Posterior vena cava (tissue), 2 donors: ENCODE data around the gene PPP2R5D. TPM values are rescaled to one million over a fixed set of nuclear protein-coding genes. Genes with fewer than 3 reads are reported as not detected.
A peak's percentile ranks its signal among the peaks of the same experiment; 100 is the strongest.
"Not testable (repeated sequence)": the region's sequence is repeated elsewhere in the genome, so short reads cannot be mapped to it uniquely, and the experiment has no call there.

Source experiments
- DNase-seq: peaks from one replicate; pipeline ENCODE4 v3.0.0-alpha.2; 2020; ENCODE audit warnings: low spot score
- intact Hi-C, 2 donors: fragments of 100-400 bp; cut with DNase I; formaldehyde crosslinking; loops; one replicate each; pipeline versions ENCODE4 v1.14.1 to v1.14.2; 2022 to 2023
- total RNA-seq, 2 donors: library from RNA; stranded (reverse); fragmentation: NEBNext Ultra II Directional; extraction: Animal tissue kit (Norgen Biotek cat#: 25700); gene quantifications; one replicate each; pipeline ENCODE4 v1.2.1, GENCODE V29; 2021
- donor health status: DM: yes; HTN: yes; CAD: no.
- donor health status: DM: yes; HTN: yes; CAD: no.

PPP2R5D gene
- total RNA-seq, 2 donors from 2014 or later, result 26.0 to 33.5 TPM

- DNase-seq, result no peak
- intact Hi-C loops, result no loop called here
These were observed 630 bp downstream of the PPP2R5D start for GRCh38 chr6:42984924-42985475.

- DNase-seq, result no peak
- intact Hi-C loops, result no loop called here
These were observed 3.4 kb downstream of the PPP2R5D start for GRCh38 chr6:42987533-42988451.

GRCh38 chr6:42988486-42989020, 4.2 kb downstream of the PPP2R5D start:
- intact Hi-C loops, result no loop called here
- no peak for DNase-seq

- intact Hi-C loops, result no loop called here
- no peak for DNase-seq
These were observed 5.6 kb downstream of the PPP2R5D start for GRCh38 chr6:42989923-42990322.

GRCh38 chr6:42993445-42993844, 9.1 kb downstream of the PPP2R5D start:
- intact Hi-C loops, result no loop called here
- no peak for DNase-seq

- no peak for DNase-seq
- intact Hi-C loops, result no loop called here
These were observed 12.1 kb downstream of the PPP2R5D start for GRCh38 chr6:42996513-42996912.

- DNase-seq, intact Hi-C loops: not testable (repeated sequence)
These were observed 13.8 kb downstream of the PPP2R5D start for GRCh38 chr6:42998205-42998604.

- DNase-seq, result no peak
- intact Hi-C loops, result loop anchor here in 1 of 2 donors (10.0 kb wide), 1 partner anchor 123 kb away; no protein-coding TSS in a partner anchor
These were observed 17.5 kb downstream of the PPP2R5D start for GRCh38 chr6:43001843-43002242.

- no peak for DNase-seq
- intact Hi-C loops, result loop anchor here in 1 of 2 donors (10.0 kb wide), 1 partner anchor 119 kb away; no protein-coding TSS in a partner anchor
These were observed 21.5 kb downstream of the PPP2R5D start for GRCh38 chr6:43005844-43006243.

- intact Hi-C loops, result loop anchor here in 1 of 2 donors (10.0 kb wide), 1 partner anchor 119 kb away; no protein-coding TSS in a partner anchor
- DNase-seq, result no peak
These were observed 21.9 kb downstream of the PPP2R5D start for GRCh38 chr6:43006251-43006650.

GRCh38 chr6:43007126-43007525, 22.8 kb downstream of the PPP2R5D start:
- no peak for DNase-seq
- intact Hi-C loops, result loop anchor here in 1 of 2 donors (10.0 kb wide), 1 partner anchor 118 kb away; no protein-coding TSS in a partner anchor

GRCh38 chr6:43009124-43009523, 24.8 kb downstream of the PPP2R5D start:
- intact Hi-C loops, result loop anchor here in 1 of 2 donors (10.0 kb wide), 1 partner anchor 116 kb away; no protein-coding TSS in a partner anchor
- no peak for DNase-seq

GRCh38 chr6:43011207-43011606, 26.8 kb downstream of the PPP2R5D start:
- no peak for DNase-seq
- intact Hi-C loops, result no loop called here

GRCh38 chr6:43012364-43012763, 28.0 kb downstream of the PPP2R5D start:
- no peak for DNase-seq
- intact Hi-C loops, result no loop called here

- no peak for DNase-seq
- intact Hi-C loops, result no loop called here
These were observed 28.9 kb downstream of the PPP2R5D start for GRCh38 chr6:43013097-43013842.

- peak; percentile 99 for DNase-seq
- intact Hi-C loops, result no loop called here
These were observed 29.6 kb downstream of the PPP2R5D start, which contains the start of the genes KLHDC3 and MEA1 for GRCh38 chr6:43013843-43014433. Gene KLHDC3 (plus strand): TSS chr6:43014249. CDS start chr6:43017193, 2,944 bp downstream. Gene MEA1 (minus strand): TSS chr6:43013946. CDS start chr6:43013813, 133 bp downstream.

- intact Hi-C loops, result no loop called here
- no peak for DNase-seq
These were observed 30.1 kb downstream of the PPP2R5D start for GRCh38 chr6:43014434-43014909.

- DNase-seq, result no peak
- intact Hi-C loops, result no loop called here
These were observed 32.0 kb downstream of the PPP2R5D start for GRCh38 chr6:43016176-43016942.
